HG03575 (cell line): Measurements from ENCODE around the gene HOXB6.

Source experiments
- ATAC-seq: cut with Tn5 transposase; IDR thresholded peaks from one replicate; pipeline ENCODE4 v1.9.1; 2021; ENCODE audit not compliant: unreplicated experiment, insufficient number of reproducible peaks, low FRiP score; ENCODE audit errors: extremely low read depth

HOXB6 gene

GRCh38 chr17:48549281-48549630 is 55.5 kb downstream of the HOXB6 start:
- no peak for ATAC-seq

GRCh38 chr17:48548523-48549280 is 56.1 kb downstream of the HOXB6 start:
- ATAC-seq: no peak

GRCh38 chr17:48547808-48548522 is 56.8 kb downstream of the HOXB6 start:
- no peak for ATAC-seq

GRCh38 chr17:48546924-48547807 is 57.6 kb downstream of the HOXB6 start:
- no peak for ATAC-seq

- ATAC-seq: no peak
Measured at GRCh38 chr17:48546137-48546923, 58.5 kb downstream of the HOXB6 start.
